Esophagus muscularis mucosa (tissue), 4 donors: ENCODE results near the gene MAD1L1.

Source experiments
- EP300 ChIP-seq: sonication (generic); formaldehyde crosslinking; IDR thresholded peaks from one replicate; pipeline ENCODE4 v1.6.1; 2017; ENCODE audit warnings: antibody characterized with exemption
- POLR2A ChIP-seq: fragments of 450-650 bp; IDR thresholded peaks from one replicate; pipeline ENCODE4 v1.6.1; 2017; ENCODE audit warnings: antibody characterized with exemption, moderate library complexity, mild to moderate bottlenecking, low read depth
- POLR2AphosphoS5 ChIP-seq, 2 donors: sonication (generic); formaldehyde crosslinking; IDR thresholded peaks; one replicate each; pipeline ENCODE4 v1.6.1; 2017; ENCODE audit warnings: antibody characterized with exemption in 2 of 2
- TF ChIP-seq, protein P1 (sequence below), 3 experiments: fragments of 200-600 bp in 2 of 3; fragments of 450-650 bp in 1 of 3; sonication (generic) in 2 of 3; IDR thresholded peaks; one replicate each; pipeline ENCODE4 v1.5.1; 2017 to 2019; ENCODE audit warnings: antibody characterized with exemption in 3 of 3, mild to moderate bottlenecking in 2 of 3, moderate library complexity in 1 of 3

DNA sequence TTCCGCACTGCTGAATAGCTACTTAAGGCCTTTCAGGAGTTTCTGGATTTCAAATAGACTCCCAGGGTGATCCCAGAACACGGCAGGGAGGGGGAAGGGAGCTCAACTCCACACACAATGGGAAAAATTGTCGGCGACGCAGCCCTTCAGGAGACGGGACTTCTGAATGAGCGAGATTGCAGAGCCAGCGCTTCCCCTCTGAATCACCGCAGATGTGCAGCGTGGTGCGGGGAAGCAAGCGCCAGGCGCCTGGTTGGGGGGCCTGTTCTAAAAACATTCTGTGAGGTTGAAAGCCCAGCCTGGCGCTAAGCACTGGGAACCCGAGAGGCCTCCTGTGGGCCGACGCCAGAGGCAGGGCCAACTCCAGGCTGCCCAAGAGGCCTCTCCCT is 163.3 kb downstream of the MAD1L1 start:
- TF ChIP-seq POLR2A, result no peak
- TF ChIP-seq, protein P1, sequence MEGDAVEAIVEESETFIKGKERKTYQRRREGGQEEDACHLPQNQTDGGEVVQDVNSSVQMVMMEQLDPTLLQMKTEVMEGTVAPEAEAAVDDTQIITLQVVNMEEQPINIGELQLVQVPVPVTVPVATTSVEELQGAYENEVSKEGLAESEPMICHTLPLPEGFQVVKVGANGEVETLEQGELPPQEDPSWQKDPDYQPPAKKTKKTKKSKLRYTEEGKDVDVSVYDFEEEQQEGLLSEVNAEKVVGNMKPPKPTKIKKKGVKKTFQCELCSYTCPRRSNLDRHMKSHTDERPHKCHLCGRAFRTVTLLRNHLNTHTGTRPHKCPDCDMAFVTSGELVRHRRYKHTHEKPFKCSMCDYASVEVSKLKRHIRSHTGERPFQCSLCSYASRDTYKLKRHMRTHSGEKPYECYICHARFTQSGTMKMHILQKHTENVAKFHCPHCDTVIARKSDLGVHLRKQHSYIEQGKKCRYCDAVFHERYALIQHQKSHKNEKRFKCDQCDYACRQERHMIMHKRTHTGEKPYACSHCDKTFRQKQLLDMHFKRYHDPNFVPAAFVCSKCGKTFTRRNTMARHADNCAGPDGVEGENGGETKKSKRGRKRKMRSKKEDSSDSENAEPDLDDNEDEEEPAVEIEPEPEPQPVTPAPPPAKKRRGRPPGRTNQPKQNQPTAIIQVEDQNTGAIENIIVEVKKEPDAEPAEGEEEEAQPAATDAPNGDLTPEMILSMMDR (IDR thresholded peaks at IDR 0.05), result no peak
- TF ChIP-seq EP300, result no peak
- no peak for TF ChIP-seq POLR2AphosphoS5 (IDR thresholded peaks at IDR 0.05)
